DOHH2 (cell line): Measurements from ENCODE around the gene ARL6IP5.

Source experiments
- EZH2phosphoT487 ChIP-seq: fragments of 200-600 bp; sonication (generic); IDR thresholded peaks from 2 replicates; pipeline ENCODE4 v1.6.1; 2017; ENCODE audit warnings: borderline replicate concordance, mild to moderate bottlenecking, antibody characterized with exemption, low read length, moderate library complexity, mixed read lengths
- TF ChIP-seq, protein P1 (sequence below): fragments of 200-600 bp; sonication (generic); IDR thresholded peaks from one replicate; pipeline ENCODE4 v1.5.1; 2014; ENCODE audit warnings: antibody characterized with exemption, mild to moderate bottlenecking, low read depth, low read length; ENCODE audit not compliant: poor library complexity, severe bottlenecking

DNA sequence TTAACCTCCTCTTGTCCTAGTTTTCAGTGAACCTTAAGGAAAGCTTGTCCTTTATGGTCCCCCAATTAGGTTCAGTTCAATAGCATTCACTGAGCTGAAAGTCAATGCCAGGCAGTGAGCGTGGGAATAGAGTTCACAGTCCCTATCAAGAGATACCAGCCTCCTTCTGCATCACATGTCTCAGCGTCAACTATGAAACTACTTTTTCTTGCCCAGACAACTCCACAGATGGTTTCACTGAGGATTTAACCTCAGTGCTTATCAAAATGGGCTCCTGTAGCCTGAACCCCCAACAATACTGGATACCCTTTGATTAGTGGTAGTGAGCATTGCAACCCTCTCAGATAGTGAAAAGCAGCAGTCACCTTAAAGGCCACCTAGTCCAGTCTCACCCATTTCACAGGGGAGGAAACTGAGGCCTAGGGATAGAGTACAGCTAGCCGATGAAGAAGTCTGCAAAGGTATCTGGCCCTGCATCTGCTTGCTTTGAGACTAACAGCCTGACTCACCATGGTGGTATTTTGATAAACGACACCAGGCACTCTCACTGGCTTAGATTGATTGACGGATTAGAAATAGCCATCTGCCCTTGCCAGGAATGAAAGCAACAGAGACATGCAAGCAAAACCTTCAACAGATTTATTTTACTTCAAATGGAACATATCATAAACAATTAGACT is 3.0 kb upstream of the ARL6IP5 start:
- TF ChIP-seq, protein P1, sequence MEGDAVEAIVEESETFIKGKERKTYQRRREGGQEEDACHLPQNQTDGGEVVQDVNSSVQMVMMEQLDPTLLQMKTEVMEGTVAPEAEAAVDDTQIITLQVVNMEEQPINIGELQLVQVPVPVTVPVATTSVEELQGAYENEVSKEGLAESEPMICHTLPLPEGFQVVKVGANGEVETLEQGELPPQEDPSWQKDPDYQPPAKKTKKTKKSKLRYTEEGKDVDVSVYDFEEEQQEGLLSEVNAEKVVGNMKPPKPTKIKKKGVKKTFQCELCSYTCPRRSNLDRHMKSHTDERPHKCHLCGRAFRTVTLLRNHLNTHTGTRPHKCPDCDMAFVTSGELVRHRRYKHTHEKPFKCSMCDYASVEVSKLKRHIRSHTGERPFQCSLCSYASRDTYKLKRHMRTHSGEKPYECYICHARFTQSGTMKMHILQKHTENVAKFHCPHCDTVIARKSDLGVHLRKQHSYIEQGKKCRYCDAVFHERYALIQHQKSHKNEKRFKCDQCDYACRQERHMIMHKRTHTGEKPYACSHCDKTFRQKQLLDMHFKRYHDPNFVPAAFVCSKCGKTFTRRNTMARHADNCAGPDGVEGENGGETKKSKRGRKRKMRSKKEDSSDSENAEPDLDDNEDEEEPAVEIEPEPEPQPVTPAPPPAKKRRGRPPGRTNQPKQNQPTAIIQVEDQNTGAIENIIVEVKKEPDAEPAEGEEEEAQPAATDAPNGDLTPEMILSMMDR = no peak
- TF ChIP-seq EZH2phosphoT487 = no peak
